GM21825 (cell line): ENCODE measurements around the gene ZSCAN16.

Experiments used
- ATAC-seq: cut with Tn5 transposase; IDR thresholded peaks from one replicate; pipeline ENCODE4 v1.9.1; 2021; ENCODE audit warnings: mild to moderate bottlenecking, moderate library complexity; ENCODE audit not compliant: unreplicated experiment

The ZSCAN16 gene

DNA sequence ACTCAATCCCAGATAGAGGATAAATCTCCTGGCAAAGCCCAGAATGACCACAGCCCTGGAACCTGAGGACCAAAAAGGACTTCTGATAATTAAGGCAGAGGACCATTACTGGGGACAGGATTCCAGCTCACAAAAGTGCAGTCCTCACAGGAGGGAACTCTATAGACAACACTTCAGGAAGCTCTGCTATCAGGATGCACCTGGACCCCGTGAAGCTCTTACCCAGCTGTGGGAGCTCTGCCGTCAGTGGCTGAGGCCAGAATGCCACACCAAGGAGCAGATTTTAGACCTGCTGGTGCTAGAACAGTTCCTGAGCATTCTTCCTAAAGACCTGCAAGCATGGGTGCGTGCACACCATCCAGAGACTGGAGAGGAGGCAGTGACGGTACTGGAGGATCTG lies 992 bp downstream of the ZSCAN16 start:
- ATAC-seq, result no peak

DNA sequence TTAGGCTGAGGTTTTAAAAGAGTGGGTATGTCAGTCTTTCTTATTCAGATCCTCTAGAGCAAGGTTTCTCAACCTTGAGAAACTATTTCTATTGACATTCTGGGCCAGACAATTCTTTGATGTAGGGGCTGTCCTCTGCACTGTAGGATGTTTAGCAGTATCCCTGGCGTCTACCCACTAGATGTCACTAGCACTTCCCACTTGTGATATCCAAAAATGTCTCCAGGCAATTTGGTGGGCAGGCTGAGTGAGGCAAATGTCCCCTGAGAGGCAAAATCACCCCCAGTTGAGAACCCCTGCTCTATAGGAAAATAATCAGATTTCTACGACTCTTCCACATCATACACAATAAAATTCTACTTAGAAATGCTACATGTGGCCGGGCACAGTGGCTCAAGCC lies 9.6 kb downstream of the ZSCAN16 start:
- ATAC-seq, result no peak

DNA sequence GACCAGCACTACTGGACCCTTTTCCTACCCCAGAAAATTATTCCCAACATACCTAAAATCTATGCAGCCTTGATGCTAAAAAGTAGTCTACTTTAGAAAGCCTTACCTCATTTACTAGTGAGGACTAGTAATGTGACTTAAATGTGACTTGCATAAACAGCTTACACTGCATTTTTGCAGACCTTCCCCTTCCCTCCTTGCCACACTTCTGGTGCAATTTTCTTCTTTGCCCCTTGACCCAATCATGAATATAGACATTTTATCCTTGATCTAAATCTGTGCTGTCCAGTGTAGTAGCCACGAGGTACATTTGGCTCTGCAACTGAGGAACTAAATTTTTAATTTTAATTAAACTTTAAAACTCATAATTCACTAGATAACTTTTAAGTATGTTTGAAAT lies 10.3 kb downstream of the ZSCAN16 start:
- ATAC-seq, result no peak

DNA sequence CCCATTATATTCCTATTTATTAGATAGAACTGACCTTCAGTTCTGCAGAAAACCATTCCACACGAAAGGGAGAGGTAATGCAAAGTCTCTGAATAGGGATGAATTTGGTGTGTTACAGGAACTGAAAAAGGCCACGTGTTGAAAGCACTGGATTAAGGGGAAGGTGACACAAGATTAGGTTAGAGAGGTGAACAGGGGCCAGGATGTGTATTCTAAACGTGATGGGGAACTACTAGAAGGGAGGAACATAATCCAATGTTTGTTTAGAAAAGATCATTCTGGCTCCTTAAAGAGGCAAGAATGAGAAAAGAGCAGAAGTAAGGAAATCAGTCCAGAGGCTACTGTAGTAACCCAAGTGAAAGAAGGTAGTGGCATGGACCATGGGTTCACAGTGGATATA lies 11.0 kb downstream of the ZSCAN16 start:
- no peak for ATAC-seq

DNA sequence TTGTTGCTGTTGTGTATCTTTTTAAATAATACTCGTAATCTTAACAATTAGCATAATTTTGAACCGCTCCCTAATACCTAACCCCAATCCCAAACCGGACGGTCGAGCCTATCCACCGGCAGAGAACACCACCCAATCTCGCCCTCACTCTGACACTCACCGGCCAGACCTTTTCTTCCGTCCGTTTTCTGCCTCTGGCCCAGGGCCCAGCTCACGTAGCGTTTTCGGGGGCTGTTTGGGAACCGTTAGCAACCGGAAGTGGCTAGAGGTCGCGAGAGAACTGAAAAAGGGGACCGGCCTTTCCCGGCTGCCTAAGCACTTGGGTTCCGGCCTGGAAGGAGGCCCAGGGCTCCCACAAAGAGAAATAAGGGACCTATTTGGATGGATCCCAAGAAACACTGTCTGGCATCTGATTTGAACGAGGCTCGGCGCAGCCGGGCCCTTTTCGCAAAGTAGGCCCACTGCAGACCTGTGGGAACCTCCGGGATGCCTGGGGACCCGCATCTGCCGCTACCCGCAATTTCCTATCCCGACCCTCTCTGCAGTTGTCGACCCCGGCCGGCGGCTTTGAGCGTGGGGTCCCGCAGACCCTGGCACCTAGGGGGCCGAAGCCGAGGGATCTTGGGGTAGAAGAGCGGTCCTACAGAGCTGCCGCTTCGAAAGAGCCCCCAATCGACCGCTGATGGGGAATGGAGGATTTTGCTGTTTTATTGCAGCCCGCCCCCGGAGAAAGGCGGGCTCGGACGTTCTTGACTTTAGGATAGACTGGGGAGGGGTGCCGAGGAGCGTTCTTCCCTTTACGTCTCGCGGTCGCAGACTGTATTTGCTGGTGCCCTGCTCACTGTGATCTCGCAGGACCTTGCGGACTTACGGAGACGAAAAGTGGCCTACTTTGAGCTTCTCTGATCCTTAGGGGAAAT lies 12.4 kb downstream of the ZSCAN16 start:
- peak; percentile 57 for ATAC-seq

DNA sequence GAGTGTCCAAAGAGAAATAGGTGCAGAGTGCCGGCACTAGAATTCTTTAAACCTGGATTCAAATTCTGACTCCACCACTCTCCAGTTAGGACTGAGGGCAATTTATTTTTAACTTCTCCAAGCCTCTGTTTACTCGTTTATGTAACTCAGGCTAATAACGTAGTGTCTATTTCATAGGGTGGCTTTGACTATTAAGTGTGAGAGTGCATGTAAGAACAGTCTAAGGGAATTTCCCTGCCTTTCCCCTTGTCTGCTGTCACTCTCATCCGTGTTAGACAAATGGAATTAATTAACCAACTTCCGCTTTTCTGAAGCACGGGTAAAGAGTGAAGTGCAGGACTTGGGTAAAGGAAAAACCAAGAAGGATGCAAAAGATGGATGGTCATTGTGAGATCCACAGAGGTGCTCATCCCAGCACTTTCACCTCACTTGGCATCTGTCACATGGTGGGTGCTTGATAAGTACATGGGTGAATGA lies 13.1 kb downstream of the ZSCAN16 start:
- peak; percentile 35 for ATAC-seq

DNA sequence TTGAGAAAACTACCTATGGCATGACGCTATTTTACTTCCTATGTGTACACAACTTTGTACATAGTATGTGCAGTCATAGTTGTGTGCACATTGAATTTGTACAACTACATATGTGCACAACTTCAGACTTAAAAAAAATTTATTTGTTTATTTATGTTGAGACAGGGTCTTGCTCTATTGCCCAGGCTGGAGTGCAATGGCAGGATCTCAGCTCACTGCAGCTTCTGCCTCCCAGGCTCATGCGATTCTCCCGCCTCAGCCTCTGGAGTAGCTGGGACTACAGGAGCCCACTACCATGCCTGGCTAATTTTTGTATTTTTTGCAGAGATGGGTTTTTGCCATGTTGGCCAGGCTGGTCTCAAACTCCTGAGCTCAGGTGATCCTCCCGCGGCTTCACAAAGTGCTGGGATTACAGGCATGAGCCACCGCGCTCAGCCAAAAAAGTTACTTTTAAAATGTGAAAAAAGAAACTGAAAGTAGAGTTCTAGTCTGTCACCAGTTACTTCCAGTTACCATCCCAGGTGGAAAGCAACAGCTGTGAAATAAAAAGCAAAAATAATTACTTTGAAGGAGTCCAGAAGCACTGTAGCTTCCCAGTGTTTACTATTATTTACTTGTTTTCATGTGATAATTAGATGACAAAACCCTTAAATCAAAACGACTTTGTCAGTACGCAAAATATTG lies 15.6 kb downstream of the ZSCAN16 start:
- no peak for ATAC-seq

DNA sequence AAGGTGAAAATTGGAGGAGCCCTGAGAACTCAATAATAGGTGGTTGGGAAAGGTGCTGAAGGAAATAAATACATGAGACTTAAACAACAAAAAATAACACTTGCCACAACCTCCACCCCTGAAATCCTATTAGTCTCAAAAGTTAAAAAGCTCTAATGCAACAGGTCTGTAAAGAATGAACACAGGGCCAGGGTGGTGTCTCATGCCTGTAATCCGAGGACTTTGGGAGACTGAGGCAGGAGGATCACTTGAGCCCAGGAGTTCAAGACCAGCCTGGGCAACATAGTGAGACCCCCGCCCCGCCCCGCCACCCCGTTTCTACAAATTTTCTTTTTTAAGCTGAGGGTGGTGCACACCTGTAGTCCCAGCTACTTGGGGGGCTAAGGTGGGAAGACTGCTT lies 16.2 kb downstream of the ZSCAN16 start:
- no peak for ATAC-seq

DNA sequence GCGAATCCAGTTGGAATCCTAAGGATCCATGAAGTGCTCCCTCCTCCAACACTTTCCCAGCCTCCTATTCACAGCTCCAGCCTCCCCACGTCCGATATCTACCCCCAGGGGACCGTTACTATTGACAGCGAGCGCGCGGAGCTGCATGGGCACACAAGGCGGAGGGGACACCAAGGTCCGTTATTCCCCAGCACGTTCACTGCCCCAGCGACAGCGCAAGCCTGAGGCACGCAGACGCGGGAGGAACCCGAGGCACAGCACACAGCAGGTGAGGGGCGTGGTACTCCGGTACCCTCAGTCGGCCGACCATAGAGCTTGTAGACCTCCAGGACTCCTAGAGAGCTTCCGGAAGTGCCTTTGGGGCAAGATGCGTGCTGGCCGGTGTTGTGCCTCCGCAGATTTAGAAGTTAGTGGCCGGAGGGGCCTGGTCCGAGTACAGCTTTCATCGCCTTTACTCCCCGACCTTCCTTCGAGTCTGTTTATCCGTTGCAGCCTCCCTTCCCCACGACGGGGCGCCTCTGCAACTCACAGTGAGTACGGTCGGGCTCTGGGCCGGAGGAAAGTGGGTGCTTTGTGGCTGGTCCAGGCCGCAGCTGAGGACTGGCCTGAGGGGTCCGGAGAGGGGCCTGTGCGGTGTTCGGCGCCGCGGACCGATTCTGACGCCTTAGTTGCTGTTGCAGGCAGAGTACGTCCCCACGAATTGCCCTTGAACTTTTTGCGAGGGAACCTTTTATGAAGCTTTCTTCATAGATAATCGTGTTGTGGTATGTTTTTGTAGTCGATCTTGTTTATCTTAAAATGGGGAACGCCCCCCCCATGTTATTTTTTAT lies 17.3 kb downstream of the ZSCAN16 start, which contains the start of gene ZKSCAN8:
Gene ZKSCAN8 (plus strand): TSS at position 384 of the 830 bp plus-strand sequence. CDS start 6,525 bp downstream, outside the sequence.
- peak; percentile 63 for ATAC-seq

DNA sequence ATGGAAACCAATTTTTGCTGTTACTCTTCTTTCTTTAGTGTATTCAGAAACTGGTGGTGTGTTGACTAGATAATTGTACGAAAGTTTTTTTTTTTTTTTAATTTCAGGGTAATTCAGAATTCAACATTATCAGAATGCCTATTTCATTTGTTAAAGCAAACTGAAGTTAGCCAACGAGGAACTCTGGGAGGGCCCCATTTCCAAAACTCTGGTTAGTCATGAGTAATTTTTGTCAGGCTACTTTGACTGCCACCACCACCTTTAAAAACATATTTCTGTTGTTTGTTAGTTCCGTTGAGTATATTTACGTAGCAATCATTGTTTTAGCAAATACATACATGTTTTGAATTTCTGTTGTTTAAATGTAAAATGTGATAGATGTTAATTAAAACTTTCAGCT lies 18.0 kb downstream of the ZSCAN16 start:
- no peak for ATAC-seq

DNA sequence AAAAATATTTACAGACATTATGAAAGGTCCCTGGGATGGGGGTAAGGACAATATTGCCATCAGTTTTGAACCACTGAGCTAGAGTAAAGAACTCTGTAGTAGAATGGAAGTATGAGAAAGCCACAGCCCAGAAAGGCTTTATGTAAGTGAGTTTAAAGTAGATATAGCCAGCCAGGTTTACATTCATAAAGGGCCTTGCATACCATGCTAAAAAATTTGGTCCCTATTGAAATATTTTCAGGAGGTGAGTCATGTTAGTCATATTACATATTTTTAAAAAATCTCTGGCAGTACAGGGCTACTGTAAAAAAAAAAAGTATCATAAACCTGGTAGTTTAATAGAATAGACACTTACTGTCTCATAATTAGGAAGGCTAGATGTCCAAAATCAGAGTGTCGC lies 20.8 kb downstream of the ZSCAN16 start:
- no peak for ATAC-seq

DNA sequence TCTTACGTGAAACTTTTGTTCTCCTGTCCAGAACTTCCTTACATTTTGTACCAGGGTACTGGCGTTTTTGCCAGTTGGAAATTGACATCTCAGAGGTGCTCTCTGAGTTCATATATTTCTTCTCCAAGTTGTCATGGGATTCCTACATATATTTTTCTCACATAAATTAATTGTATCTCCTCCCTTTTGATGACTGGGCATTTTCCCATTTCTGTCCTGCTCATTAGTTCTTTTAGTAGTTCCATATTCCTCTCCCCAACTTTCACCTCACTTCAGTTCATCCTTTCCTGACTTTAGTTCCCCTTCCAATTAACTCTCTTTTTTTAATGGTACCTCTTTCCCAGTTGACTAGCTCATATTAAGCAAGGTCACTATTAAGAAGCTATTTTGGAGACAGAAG lies 28.1 kb downstream of the ZSCAN16 start:
- no peak for ATAC-seq

DNA sequence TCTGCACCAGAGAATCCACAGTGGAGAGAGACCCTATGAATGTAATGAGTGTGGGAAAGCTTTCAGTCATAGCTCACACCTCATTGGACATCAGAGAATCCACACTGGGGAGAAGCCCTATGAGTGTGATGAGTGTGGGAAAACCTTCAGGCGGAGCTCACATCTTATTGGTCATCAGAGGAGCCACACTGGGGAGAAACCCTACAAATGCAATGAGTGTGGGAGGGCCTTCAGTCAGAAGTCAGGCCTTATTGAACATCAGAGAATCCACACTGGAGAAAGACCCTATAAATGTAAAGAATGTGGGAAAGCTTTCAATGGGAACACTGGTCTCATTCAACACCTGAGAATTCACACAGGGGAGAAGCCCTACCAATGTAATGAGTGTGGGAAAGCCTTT lies 29.1 kb downstream of the ZSCAN16 start:
- no peak for ATAC-seq

DNA sequence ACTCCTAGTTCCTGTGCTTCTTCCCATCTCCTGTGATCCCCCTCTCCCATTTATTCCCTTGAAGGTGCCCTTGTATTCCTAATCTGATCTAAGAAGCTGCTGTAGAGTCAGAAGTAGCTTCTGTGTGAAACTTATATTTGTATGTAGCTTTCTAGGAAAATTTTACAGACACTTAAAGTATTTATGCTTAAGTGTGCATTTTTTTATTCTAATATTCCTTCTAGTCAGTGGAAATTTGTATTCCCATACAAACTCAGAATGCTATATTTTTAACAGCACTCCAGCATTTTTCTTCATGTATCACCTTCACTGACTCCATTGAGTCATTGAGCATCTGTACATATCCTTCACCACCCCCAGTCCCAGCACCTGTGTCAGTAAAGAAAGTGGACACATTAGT lies 29.9 kb downstream of the ZSCAN16 start:
- no peak for ATAC-seq

DNA sequence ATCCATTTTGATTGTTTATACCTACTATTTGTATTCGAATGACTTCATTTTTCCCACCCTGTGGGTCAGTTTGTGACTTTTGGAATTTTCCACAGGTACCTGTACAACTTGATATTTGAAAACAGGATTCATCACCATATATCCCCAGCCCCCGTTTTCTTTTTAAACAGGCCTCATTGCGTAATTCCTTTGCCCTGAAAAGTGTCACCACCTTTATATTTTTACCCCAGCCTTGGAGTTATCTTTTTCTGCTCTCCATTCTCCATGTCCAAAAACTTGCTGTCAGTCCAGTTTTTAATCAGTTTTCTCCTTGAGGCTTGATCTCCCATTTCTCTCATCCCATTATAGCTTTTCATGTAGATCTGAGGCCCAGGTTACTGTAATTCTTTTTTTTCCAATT lies 33.9 kb downstream of the ZSCAN16 start:
- ATAC-seq, result no peak

DNA sequence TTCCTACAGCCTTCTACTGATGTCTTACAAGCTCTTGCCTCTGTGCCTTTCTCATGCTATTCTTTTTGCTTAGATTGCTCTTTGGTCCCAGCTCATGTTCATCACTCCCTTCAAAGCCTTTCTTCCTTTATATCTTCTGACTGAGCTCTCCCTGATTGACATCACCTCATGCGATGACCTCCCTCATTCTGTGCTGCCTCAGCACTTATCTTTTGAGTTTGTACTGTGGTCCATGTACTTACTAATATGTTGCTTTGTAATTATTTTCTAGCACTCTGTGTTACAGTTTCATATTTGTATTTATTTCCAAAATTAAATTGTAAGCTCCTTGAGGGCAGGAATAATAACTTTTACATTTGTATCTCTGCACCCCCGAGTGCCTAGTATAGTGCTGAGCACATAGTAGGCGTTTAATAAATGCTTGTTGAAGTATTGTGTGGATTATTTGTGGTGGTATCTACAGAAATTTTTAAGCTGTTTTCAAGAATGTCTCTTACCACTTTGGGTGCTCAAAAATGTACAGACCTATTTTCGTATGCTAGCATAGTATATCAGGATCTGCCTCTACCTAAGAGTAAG lies 34.7 kb downstream of the ZSCAN16 start:
- ATAC-seq, result no peak

DNA sequence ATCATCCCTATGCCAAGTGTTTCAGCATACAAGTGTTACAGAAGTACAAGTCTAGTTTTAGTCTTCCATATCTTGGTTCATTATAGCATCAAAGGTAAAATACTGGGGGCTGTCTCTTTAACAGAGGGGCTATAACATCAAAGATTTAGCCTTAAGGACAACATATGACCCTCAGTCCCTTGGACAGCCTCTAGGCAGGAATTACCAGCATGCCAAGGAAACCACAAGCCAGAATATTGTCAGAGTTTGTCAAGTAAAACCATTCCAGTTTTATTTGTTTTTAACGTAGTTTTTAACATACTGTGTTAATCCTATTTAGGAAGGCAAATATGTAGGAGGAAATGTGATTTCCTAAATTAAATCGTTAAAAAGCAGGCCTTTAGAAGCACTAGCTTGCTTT lies 35.8 kb downstream of the ZSCAN16 start:
- no peak for ATAC-seq

DNA sequence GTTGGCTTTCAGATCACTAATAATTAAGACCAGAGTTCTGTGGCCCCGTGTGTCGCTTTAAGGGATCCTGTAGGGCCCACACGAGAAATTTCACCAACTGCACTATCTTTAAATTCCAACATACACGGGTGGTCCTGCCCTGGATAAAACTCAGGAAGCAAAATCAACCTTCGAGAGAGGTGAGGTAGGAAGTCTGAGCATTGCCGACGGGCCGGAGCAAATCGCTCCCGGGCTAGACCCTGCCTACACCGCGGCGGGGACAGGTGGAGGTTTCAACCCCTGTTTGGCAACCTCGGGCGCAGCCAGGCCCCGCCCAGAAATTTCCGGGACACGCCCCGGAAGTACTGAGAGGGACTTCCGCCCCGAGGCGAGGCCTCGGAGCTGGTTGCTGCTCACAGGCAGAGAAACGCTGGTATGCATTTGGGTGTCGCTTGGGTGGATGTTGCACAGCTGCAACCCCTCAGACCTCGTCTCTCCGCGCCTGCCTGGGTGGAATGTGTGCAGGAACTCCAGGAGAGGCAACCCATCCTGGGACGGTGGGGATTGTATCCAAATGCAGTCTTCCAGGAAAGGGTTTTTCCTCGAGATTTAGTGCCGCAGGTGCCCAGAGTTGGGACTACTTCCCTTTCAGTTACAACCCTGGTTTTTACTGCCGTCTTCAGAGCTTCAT lies 37.1 kb downstream of the ZSCAN16 start:
- peak; percentile 81 for ATAC-seq

DNA sequence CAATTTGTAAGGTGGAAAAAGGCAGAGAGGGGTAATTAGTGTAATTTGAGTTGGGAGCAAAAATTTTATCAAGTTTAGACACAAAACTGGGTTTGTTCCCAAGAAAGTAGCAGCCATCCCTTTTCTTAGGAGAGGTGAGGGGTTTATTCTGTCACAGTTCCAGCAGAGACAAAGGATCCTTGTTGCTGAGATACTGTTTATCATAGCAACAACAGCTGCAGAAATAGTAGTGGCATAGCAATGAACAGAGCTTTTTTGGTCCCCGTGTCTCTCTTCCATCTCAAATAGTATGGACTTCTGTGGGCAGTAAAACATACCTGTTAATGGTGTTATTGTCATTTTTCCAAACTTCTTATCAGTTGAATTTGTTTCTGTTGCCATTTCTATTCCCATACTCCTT lies 41.2 kb downstream of the ZSCAN16 start:
- ATAC-seq, result no peak

DNA sequence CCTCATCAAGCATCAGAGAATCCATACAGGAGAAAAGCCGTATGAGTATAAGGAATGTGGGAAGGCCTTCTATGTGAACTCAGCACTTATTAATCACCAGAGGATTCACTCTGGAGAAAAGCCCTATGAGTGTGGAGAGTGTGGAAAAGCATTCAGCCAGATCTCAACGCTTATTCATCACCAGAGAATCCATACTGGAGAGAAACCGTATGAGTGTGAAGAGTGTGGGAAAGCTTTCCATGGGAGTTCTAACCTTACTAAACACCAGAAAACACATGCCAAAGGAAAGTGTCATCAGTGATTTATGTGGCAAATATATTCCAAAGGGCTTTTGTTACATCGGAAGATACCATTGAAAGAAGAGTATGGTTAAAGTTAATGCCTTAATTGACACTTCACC lies 42.7 kb downstream of the ZSCAN16 start:
- no peak for ATAC-seq
